HepG2 (cell line): ENCODE data around the gene HYOU1. TPM values are rescaled to one million over a fixed set of nuclear protein-coding genes. Genes with fewer than 3 reads are reported as not detected.

ENCODE experiments used
- BRD4 ChIP-seq: sonication (generic); formaldehyde crosslinking; IDR thresholded peaks from 2 replicates; pipeline ENCODE4 v1.4.0; 2020; ENCODE audit warnings: missing genetic modification reagents
- CBX1 ChIP-seq: IDR thresholded peaks from one replicate; pipeline ENCODE4 v1.6.1; 2016; ENCODE audit warnings: antibody characterized with exemption, low read depth
- FOXO1 ChIP-seq: sonication (generic); formaldehyde crosslinking; IDR thresholded peaks from 2 replicates; pipeline ENCODE4 v1.4.0; 2020; ENCODE audit warnings: missing genetic modification reagents
- HDAC1 ChIP-seq: sonication (generic); formaldehyde crosslinking; IDR thresholded peaks from 2 replicates; pipeline ENCODE4 v1.5.1; 2020; ENCODE audit warnings: mild to moderate bottlenecking, missing genetic modification reagents
- MAFF ChIP-seq: IDR thresholded peaks from 2 replicates; pipeline ENCODE4 v1.6.1; 2011; ENCODE audit warnings: low read depth, low read length, improper control_type of control experiment
- PCBP2 ChIP-seq: fragments of 200-400 bp; formaldehyde crosslinking; optimal IDR thresholded peaks from 2 replicates; pipeline ENCODE3; 2018; ENCODE audit warnings: low read length, low read depth; ENCODE audit not compliant: poor library complexity, severe bottlenecking
- SOX13 ChIP-seq, 3 experiments: fragments of 450-650 bp in 1 of 3; sonication (generic) in 1 of 3; formaldehyde crosslinking in 1 of 3; IDR thresholded peaks in 2 of 3; conservative IDR thresholded peaks in 1 of 3; 2 replicates each; pipeline versions ENCODE4 v1.5.0 to v1.6.1; 2016 to 2020; ENCODE audit warnings: antibody characterized with exemption in 1 of 3, mild to moderate bottlenecking in 1 of 3, missing compliant biosample characterization in 1 of 3, missing genetic modification reagents in 1 of 3, moderate library complexity in 1 of 3
- SOX6 ChIP-seq, 2 experiments: fragments of 450-650 bp in 1 of 2; sonication (generic) in 1 of 2; formaldehyde crosslinking in 1 of 2; IDR thresholded peaks; 2 replicates each; pipeline versions ENCODE4 v1.4.0 to v1.6.1; 2017 to 2020; ENCODE audit warnings: antibody characterized with exemption in 1 of 2, mild to moderate bottlenecking in 1 of 2, missing genetic modification reagents in 1 of 2
- SP4 ChIP-seq: sonication (generic); formaldehyde crosslinking; IDR thresholded peaks from 2 replicates; pipeline ENCODE4 v1.8.1; 2023; ENCODE audit warnings: mild to moderate bottlenecking, missing genetic modification reagents
- ZNF317 ChIP-seq: sonication (generic); formaldehyde crosslinking; IDR thresholded peaks from 2 replicates; pipeline ENCODE4 v1.5.0; 2020; ENCODE audit warnings: mild to moderate bottlenecking, missing genetic modification reagents
- ZNF337 ChIP-seq: sonication (generic); formaldehyde crosslinking; IDR thresholded peaks from 2 replicates; pipeline ENCODE4 v1.5.1; 2020; ENCODE audit warnings: missing genetic modification reagents, low read depth, mild to moderate bottlenecking, borderline replicate concordance
- ZNF350 ChIP-seq: sonication (generic); formaldehyde crosslinking; IDR thresholded peaks from 2 replicates; pipeline ENCODE4 v1.4.0; 2020; ENCODE audit warnings: mild to moderate bottlenecking, low read depth, missing genetic modification reagents, borderline replicate concordance
- ZNF451 ChIP-seq: sonication (generic); formaldehyde crosslinking; IDR thresholded peaks from 2 replicates; pipeline ENCODE4 v1.5.0; 2020; ENCODE audit warnings: mild to moderate bottlenecking, missing genetic modification reagents
- ZNF468 ChIP-seq: sonication (generic); formaldehyde crosslinking; IDR thresholded peaks from 2 replicates; pipeline ENCODE4 v1.8.0; 2022; ENCODE audit warnings: mild to moderate bottlenecking, moderate library complexity, missing genetic modification reagents
- ZNF740 ChIP-seq: sonication (generic); formaldehyde crosslinking; IDR thresholded peaks from 2 replicates; pipeline ENCODE4 v1.4.0; 2020; ENCODE audit warnings: missing genetic modification reagents
- polyA plus RNA-seq, 8 experiments: library from polyadenylated mRNA; depleted of rRNA in 3 of 8; stranded (reverse) in 7 of 8; unstranded in 1 of 8; fragments of >200 nt; fragmentation: Illumina TruSeq in 4 of 8; extraction: Trizol in 4 of 8; gene quantifications; 2 replicates each; pipeline versions ENCODE4 v1.2.1 to v1.2.3, GENCODE V29; 2011 to 2016; ENCODE audit warnings: low read depth in 4 of 8, missing spikeins in 1 of 8, mixed read lengths in 1 of 8; ENCODE audit not compliant: insufficient read depth in 1 of 8
- total RNA-seq, 5 experiments: library from RNA; depleted of rRNA; stranded (reverse); fragments of >200 nt; fragmentation: Illumina TruSeq; extraction: Trizol; gene quantifications; 2 replicates each; pipeline ENCODE4 v1.2.3, GENCODE V29; 2016; ENCODE audit warnings: low read depth in 1 of 5
- TF ChIP-seq, protein P1 (sequence below), 2 experiments: sonication (generic) in 1 of 2; formaldehyde crosslinking in 1 of 2; IDR thresholded peaks; 2 replicates each; pipeline versions ENCODE4 v1.4.0 to v1.6.1; 2016 to 2020; ENCODE audit warnings: borderline replicate concordance in 1 of 2, low read depth in 1 of 2, mild to moderate bottlenecking in 1 of 2, missing genetic modification reagents in 1 of 2
- TF ChIP-seq, protein P2 (sequence below): sonication (generic); formaldehyde crosslinking; IDR thresholded peaks from 2 replicates; pipeline ENCODE4 v1.4.0; 2020; ENCODE audit warnings: missing genetic modification reagents
- TF ChIP-seq, protein P3 (sequence below): sonication (generic); formaldehyde crosslinking; IDR thresholded peaks from 2 replicates; pipeline ENCODE4 v1.4.0; 2020; ENCODE audit warnings: low read depth, mild to moderate bottlenecking, missing genetic modification reagents
- TF ChIP-seq, protein P4 (sequence below): sonication (generic); formaldehyde crosslinking; IDR thresholded peaks from 2 replicates; pipeline ENCODE4 v1.9.0; 2021; ENCODE audit warnings: missing genetic modification reagents, mild to moderate bottlenecking, borderline replicate concordance

The HYOU1 gene
- total and polyA plus RNA-seq, 2 of the 13 experiments (the other 11 are each of a cell fraction or from before 2014, with no cell fraction given), result 127 to 155 TPM

DNA sequence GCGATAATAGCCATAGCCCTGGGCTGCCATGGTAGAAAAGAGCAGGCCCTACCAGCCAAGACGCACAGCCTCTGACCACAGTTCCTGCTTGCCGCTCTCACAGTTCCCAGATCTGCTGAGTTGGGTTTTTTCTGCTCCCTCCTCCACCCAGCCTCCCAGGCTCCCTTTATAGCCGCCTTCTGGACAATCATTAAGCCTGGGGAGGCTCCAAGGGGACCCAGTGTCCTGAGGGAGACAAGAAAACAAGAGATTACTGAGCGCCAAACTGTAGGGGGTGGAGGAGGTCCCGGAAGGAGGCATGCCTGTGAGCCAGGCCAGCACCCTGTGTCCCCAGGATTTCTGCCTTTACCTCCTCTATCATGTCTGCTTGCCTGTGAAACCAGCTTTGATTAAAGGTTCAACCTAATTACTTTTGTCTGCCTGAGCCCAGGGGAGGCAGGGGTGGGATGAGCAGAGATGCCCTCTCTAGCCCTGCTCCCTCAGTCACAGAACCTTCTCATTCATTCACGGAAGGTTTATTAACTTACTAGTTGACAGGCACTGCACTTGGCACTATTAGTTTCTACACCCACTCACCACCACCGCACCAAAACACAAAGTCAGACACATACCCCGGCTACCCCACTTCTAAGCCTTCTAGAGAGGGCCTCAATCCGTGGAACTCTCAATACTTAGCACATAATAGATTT is 27.5 kb downstream of the HYOU1 start (continued):
- no peak for TF ChIP-seq PCBP2
- TF ChIP-seq MAFF, result peak; percentile 96
- no peak for TF ChIP-seq ZNF317
- TF ChIP-seq, protein P1, sequence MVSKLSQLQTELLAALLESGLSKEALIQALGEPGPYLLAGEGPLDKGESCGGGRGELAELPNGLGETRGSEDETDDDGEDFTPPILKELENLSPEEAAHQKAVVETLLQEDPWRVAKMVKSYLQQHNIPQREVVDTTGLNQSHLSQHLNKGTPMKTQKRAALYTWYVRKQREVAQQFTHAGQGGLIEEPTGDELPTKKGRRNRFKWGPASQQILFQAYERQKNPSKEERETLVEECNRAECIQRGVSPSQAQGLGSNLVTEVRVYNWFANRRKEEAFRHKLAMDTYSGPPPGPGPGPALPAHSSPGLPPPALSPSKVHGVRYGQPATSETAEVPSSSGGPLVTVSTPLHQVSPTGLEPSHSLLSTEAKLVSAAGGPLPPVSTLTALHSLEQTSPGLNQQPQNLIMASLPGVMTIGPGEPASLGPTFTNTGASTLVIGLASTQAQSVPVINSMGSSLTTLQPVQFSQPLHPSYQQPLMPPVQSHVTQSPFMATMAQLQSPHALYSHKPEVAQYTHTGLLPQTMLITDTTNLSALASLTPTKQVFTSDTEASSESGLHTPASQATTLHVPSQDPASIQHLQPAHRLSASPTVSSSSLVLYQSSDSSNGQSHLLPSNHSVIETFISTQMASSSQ (IDR thresholded peaks at IDR 0.05; ENCODE audit: low read depth), result peak; percentile 98
- TF ChIP-seq, protein P1 (CRISPR knock-in tag; IDR thresholded peaks at IDR 0.05; ENCODE audit: borderline replicate concordance), result peak; percentile 98
- 0 out of 2 replicates have a peak, but pooled peaks have one; percentile 15 for TF ChIP-seq ZNF451 (CRISPR knock-in tag)
- TF ChIP-seq, protein P2, sequence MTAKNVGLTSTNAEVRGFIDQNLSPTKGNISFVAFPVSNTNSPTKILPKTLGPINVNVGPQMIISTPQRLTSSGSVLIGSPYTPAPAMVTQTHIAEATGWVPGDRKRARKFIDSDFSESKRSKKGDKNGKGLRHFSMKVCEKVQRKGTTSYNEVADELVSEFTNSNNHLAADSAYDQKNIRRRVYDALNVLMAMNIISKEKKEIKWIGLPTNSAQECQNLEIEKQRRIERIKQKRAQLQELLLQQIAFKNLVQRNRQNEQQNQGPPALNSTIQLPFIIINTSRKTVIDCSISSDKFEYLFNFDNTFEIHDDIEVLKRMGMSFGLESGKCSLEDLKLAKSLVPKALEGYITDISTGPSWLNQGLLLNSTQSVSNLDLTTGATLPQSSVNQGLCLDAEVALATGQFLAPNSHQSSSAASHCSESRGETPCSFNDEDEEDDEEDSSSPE (CRISPR knock-in tag), result peak; percentile 82
- 0 out of 2 replicates have a peak, but pooled peaks have one; percentile 46 for TF ChIP-seq ZNF337 (CRISPR knock-in tag)
- TF ChIP-seq SOX13 (IDR thresholded peaks at IDR 0.05), result 0 out of 2 replicates have a peak, but pooled peaks have one; percentile 18
- peak in 1 of 2 experiments; percentile 53; a peak in 1 of 4 replicates for TF ChIP-seq SOX13 (CRISPR knock-in tag; conservative IDR thresholded peaks at IDR 0.05 in 1 of 2, IDR thresholded peaks at IDR 0.05 in 1 of 2)
- TF ChIP-seq ZNF468 (CRISPR knock-in tag), result no peak
- no peak for TF ChIP-seq ZNF350 (CRISPR knock-in tag)
- TF ChIP-seq FOXO1 (CRISPR knock-in tag), result peak; percentile 44; the same call in 1 of the 2 replicates
- 0 out of 2 replicates have a peak, but pooled peaks have one; percentile 29 for TF ChIP-seq ZNF740 (CRISPR knock-in tag)
- peak; percentile 68 for TF ChIP-seq SP4 (CRISPR knock-in tag)
- TF ChIP-seq BRD4 (CRISPR knock-in tag), result no peak
- TF ChIP-seq CBX1, result peak; percentile 59
- TF ChIP-seq SOX6 (IDR thresholded peaks at IDR 0.05), result no peak
- TF ChIP-seq SOX6 (CRISPR knock-in tag; IDR thresholded peaks at IDR 0.05), result peak; percentile 37; the same call in 1 of the 2 replicates
- TF ChIP-seq HDAC1 (CRISPR knock-in tag), result peak; percentile 84
- TF ChIP-seq, protein P3, sequence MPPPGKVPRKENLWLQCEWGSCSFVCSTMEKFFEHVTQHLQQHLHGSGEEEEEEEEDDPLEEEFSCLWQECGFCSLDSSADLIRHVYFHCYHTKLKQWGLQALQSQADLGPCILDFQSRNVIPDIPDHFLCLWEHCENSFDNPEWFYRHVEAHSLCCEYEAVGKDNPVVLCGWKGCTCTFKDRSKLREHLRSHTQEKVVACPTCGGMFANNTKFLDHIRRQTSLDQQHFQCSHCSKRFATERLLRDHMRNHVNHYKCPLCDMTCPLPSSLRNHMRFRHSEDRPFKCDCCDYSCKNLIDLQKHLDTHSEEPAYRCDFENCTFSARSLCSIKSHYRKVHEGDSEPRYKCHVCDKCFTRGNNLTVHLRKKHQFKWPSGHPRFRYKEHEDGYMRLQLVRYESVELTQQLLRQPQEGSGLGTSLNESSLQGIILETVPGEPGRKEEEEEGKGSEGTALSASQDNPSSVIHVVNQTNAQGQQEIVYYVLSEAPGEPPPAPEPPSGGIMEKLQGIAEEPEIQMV (CRISPR knock-in tag), result 0 out of 2 replicates have a peak, but pooled peaks have one; percentile 22
- TF ChIP-seq, protein P4, sequence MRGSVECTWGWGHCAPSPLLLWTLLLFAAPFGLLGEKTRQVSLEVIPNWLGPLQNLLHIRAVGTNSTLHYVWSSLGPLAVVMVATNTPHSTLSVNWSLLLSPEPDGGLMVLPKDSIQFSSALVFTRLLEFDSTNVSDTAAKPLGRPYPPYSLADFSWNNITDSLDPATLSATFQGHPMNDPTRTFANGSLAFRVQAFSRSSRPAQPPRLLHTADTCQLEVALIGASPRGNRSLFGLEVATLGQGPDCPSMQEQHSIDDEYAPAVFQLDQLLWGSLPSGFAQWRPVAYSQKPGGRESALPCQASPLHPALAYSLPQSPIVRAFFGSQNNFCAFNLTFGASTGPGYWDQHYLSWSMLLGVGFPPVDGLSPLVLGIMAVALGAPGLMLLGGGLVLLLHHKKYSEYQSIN (CRISPR knock-in tag), result no peak
